Measurements from ENCODE around the gene BRIP1.

DNA sequence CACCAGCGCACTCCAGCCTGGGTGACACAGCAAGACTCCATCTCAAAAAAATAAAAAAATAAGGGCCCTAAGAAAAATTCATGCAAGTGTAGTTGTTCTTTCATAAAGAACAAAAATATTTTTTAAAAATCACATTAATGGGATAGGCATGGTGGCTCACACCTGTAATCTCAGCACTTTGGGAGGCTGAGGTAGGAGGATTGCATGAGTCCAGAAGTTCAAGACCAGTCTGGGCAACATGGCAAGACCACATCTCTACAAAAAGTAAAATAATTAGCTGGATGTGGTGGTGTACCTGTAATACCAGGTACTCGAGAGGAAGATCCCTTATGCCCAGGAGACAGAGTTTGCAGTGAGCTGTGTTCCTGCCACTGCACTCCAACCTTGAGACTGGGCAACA is 15.2 kb upstream of the BRIP1 start:
- TF ChIP-seq, protein P1, sequence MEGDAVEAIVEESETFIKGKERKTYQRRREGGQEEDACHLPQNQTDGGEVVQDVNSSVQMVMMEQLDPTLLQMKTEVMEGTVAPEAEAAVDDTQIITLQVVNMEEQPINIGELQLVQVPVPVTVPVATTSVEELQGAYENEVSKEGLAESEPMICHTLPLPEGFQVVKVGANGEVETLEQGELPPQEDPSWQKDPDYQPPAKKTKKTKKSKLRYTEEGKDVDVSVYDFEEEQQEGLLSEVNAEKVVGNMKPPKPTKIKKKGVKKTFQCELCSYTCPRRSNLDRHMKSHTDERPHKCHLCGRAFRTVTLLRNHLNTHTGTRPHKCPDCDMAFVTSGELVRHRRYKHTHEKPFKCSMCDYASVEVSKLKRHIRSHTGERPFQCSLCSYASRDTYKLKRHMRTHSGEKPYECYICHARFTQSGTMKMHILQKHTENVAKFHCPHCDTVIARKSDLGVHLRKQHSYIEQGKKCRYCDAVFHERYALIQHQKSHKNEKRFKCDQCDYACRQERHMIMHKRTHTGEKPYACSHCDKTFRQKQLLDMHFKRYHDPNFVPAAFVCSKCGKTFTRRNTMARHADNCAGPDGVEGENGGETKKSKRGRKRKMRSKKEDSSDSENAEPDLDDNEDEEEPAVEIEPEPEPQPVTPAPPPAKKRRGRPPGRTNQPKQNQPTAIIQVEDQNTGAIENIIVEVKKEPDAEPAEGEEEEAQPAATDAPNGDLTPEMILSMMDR (IDR thresholded peaks at IDR 0.05): no peak
- TF ChIP-seq SP1 (CRISPR knock-in tag; conservative IDR thresholded peaks at IDR 0.05): no peak
- TF ChIP-seq, protein P2, sequence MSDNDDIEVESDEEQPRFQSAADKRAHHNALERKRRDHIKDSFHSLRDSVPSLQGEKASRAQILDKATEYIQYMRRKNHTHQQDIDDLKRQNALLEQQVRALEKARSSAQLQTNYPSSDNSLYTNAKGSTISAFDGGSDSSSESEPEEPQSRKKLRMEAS (CRISPR knock-in tag; IDR thresholded peaks at IDR 0.05): no peak
- TF ChIP-seq, protein P3, sequence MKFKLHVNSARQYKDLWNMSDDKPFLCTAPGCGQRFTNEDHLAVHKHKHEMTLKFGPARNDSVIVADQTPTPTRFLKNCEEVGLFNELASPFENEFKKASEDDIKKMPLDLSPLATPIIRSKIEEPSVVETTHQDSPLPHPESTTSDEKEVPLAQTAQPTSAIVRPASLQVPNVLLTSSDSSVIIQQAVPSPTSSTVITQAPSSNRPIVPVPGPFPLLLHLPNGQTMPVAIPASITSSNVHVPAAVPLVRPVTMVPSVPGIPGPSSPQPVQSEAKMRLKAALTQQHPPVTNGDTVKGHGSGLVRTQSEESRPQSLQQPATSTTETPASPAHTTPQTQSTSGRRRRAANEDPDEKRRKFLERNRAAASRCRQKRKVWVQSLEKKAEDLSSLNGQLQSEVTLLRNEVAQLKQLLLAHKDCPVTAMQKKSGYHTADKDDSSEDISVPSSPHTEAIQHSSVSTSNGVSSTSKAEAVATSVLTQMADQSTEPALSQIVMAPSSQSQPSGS (CRISPR knock-in tag; IDR thresholded peaks at IDR 0.05; ENCODE audit: borderline replicate concordance, low read depth): no peak
- TF ChIP-seq, protein P4, sequence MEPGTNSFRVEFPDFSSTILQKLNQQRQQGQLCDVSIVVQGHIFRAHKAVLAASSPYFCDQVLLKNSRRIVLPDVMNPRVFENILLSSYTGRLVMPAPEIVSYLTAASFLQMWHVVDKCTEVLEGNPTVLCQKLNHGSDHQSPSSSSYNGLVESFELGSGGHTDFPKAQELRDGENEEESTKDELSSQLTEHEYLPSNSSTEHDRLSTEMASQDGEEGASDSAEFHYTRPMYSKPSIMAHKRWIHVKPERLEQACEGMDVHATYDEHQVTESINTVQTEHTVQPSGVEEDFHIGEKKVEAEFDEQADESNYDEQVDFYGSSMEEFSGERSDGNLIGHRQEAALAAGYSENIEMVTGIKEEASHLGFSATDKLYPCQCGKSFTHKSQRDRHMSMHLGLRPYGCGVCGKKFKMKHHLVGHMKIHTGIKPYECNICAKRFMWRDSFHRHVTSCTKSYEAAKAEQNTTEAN (CRISPR knock-in tag; IDR thresholded peaks at IDR 0.05): no peak
